ENCODE data around the gene EIF2S2. TPM values are rescaled to one million over a fixed set of nuclear protein-coding genes. Genes with fewer than 3 reads are reported as not detected.

EIF2S2 gene
- total RNA-seq, 2 experiments from 2014 or later, result 21.8 to 23.2 TPM

DNA sequence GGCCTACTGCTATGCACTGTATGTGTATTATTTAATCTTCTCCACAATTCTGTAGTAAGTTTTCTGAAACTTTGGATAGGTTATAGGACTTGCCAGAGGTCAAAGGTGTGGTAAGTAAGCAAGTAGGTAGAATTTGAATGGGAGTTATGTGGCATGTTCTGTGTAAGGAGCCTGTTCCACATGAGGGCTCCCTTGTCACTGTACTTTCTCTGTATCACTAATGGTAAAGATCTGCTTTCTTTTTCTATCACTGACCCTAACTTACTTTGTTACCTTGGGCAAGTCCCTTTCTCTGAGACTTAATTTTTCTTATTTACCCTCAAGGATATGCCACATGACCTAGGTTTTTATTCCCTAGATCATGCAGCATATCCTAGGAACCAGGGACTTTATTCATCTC, 50.3 kb downstream of the EIF2S2 start:
- Histone ChIP-seq H3K27me3 (ENCODE audit: control insufficient read depth in 1 of 2, insufficient read depth in 2 of 2, low read length in 2 of 2) (no peaks in the 10 kb centered on the region), H3K4me1 (ENCODE audit: insufficient read depth, low read length) (peaks cover 21% of the 10 kb centered on the region), H3K9me3 (ENCODE audit: control insufficient read depth in 1 of 2, insufficient read depth in 1 of 2, low read length in 2 of 2) (no peaks in the 10 kb centered on the region), H3K36me3 (ENCODE audit: insufficient read depth, low read length) (peaks cover 34% of the 10 kb centered on the region), H3K27ac (ENCODE audit: low read depth in 1 of 2, low read length in 2 of 2) (no peak overlapping the region), H3K4me3 (ENCODE audit: low read length) (no peak overlapping the region)
- TF ChIP-seq, protein P1, sequence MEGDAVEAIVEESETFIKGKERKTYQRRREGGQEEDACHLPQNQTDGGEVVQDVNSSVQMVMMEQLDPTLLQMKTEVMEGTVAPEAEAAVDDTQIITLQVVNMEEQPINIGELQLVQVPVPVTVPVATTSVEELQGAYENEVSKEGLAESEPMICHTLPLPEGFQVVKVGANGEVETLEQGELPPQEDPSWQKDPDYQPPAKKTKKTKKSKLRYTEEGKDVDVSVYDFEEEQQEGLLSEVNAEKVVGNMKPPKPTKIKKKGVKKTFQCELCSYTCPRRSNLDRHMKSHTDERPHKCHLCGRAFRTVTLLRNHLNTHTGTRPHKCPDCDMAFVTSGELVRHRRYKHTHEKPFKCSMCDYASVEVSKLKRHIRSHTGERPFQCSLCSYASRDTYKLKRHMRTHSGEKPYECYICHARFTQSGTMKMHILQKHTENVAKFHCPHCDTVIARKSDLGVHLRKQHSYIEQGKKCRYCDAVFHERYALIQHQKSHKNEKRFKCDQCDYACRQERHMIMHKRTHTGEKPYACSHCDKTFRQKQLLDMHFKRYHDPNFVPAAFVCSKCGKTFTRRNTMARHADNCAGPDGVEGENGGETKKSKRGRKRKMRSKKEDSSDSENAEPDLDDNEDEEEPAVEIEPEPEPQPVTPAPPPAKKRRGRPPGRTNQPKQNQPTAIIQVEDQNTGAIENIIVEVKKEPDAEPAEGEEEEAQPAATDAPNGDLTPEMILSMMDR (IDR thresholded peaks at IDR 0.05), result no peak
- H3K9me3 Mint-ChIP-seq, result no peaks in the 10 kb centered on the region
- POLR2A ChIA-PET, result no interaction called here
- CTCF ChIA-PET, result no interaction called here
- peaks cover 87% of the 10 kb centered on the region for H3K4me1 Mint-ChIP-seq (ENCODE audit: low read depth)
- H3K36me3 Mint-ChIP-seq (ENCODE audit: low read depth), result peaks cover 44% of the 10 kb centered on the region
- peak overlapping the region; percentile 5 for H3K27ac Mint-ChIP-seq
- ATAC-seq (ENCODE audit: poor library complexity) (no peak), DNase-seq (no peak)
- no peaks in the 10 kb centered on the region for H3K27me3 Mint-ChIP-seq
- intact Hi-C loops (cut with DNase I, micrococcal nuclease), result no loop called here
- H3K4me3 Mint-ChIP-seq, result no peak overlapping the region

DNA sequence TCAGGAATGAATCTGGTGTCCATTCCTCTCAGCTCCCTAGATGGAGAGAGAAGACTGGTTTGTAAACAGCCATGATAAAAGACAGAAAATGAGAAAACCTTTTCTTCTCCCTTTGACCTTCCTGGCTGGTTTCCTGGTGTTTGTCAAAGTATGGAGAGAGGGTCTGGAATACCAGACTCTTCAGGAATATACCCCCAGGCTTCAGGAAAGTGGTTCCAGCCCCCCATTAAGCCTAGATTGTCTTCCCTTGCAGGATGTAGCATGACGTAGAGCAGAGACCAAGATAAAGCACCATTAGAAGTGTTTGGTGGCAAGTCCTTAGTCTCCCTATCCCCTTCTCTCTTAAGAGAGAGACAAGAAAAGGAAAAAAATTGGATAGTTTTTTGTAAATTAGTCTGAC, 51.1 kb downstream of the EIF2S2 start:
- ChIA-PET POLR2A (no interaction called here), CTCF (interaction anchor here (2.2 kb wide), 1 partner anchor 8 kb away, joined by 8 read pairs; no protein-coding TSS in a partner anchor)
- H3K36me3 ChIP-seq (ENCODE audit: insufficient read depth, low read length), result peaks cover 29% of the 10 kb centered on the region
- intact Hi-C loops (cut with DNase I, micrococcal nuclease), result no loop called here
- H3K4me3 ChIP-seq (ENCODE audit: low read length), result no peak overlapping the region
- peaks cover 94% of the 10 kb centered on the region for H3K4me1 Mint-ChIP-seq (ENCODE audit: low read depth)
- no peaks in the 10 kb centered on the region for H3K27me3 Mint-ChIP-seq
- TF ChIP-seq, protein P1 (IDR thresholded peaks at IDR 0.05), result no peak
- no peaks in the 10 kb centered on the region for H3K27me3 ChIP-seq (ENCODE audit: control insufficient read depth in 1 of 2, insufficient read depth in 2 of 2, low read length in 2 of 2)
- no peaks in the 10 kb centered on the region for H3K9me3 Mint-ChIP-seq
- H3K4me1 ChIP-seq (ENCODE audit: insufficient read depth, low read length), result peaks cover 23% of the 10 kb centered on the region
- H3K9me3 ChIP-seq (ENCODE audit: control insufficient read depth in 1 of 2, insufficient read depth in 1 of 2, low read length in 2 of 2), result no peaks in the 10 kb centered on the region
- no peak for ATAC-seq (ENCODE audit: poor library complexity)
- H3K4me3 Mint-ChIP-seq, result no peak overlapping the region
- H3K36me3 Mint-ChIP-seq (ENCODE audit: low read depth), result peaks cover 40% of the 10 kb centered on the region
- peak overlapping the region; percentile 5 for H3K27ac Mint-ChIP-seq
- DNase-seq, result no peak
- no peak overlapping the region for H3K27ac ChIP-seq (ENCODE audit: low read depth in 1 of 2, low read length in 2 of 2)

DNA sequence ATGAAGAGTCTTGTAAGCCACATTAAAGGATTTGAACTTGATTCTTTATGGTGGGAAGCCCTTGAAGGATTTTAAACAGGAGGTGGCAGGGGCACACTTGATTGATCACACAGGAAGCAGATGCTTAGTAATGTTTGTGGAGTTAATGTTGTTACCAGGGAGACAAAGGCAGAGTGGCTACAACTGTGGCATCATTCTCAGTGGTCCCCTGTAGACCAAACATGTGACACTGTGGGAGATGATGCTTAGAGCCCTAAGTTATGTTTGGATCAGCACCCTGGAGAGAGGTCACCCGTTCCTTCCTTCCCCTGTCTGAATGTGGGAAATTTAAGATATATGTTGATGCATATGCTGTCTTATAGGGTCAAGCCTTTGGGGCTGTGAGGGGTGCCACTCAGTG, 53.2 kb downstream of the EIF2S2 start:
- Histone ChIP-seq H3K4me1 (ENCODE audit: insufficient read depth, low read length) (peaks cover 44% of the 10 kb centered on the region), H3K36me3 (ENCODE audit: insufficient read depth, low read length) (peaks cover 24% of the 10 kb centered on the region), H3K27me3 (ENCODE audit: control insufficient read depth in 1 of 2, insufficient read depth in 2 of 2, low read length in 2 of 2) (no peaks in the 10 kb centered on the region), H3K9me3 (ENCODE audit: control insufficient read depth in 1 of 2, insufficient read depth in 1 of 2, low read length in 2 of 2) (no peaks in the 10 kb centered on the region), H3K27ac (ENCODE audit: low read depth in 1 of 2, low read length in 2 of 2) (peak overlapping the region in 1 of 2 donors; percentile 10), H3K4me3 (ENCODE audit: low read length) (no peak overlapping the region)
- no peaks in the 10 kb centered on the region for H3K27me3 Mint-ChIP-seq
- no peaks in the 10 kb centered on the region for H3K9me3 Mint-ChIP-seq
- peak overlapping the region; percentile 5 for H3K27ac Mint-ChIP-seq
- peak; percentile 84 for ATAC-seq (ENCODE audit: poor library complexity)
- peaks cover 23% of the 10 kb centered on the region for H3K36me3 Mint-ChIP-seq (ENCODE audit: low read depth)
- H3K4me3 Mint-ChIP-seq, result no peak overlapping the region
- CTCF ChIA-PET, result interaction anchor here (1.0 to 2.2 kb wide), 2 partner anchors 11 to 71 kb away, joined by 3 to 8 read pairs; no protein-coding TSS in a partner anchor
- peaks cover 96% of the 10 kb centered on the region for H3K4me1 Mint-ChIP-seq (ENCODE audit: low read depth)
- TF ChIP-seq, protein P1 (IDR thresholded peaks at IDR 0.05), result no peak
- DNase-seq, result peak in 6 of 14 experiments; percentile 17 to 73 (median 30)
- POLR2A ChIA-PET, result no interaction called here
- intact Hi-C loops (cut with DNase I, micrococcal nuclease), result no loop called here

All from CD4-positive, alpha-beta T cell (primary cell).